T-helper 2 cell (primary cell): ENCODE measurements around the gene SLC12A7.
"Not testable (repeated sequence)": the region's sequence is repeated elsewhere in the genome, so short reads cannot be mapped to it uniquely, and the experiment has no call there.

Source experiments
- DNase-seq, 5 experiments: peaks; one replicate each; pipeline versions ENCODE4 v3.0.0 to v3.0.0-alpha.2; 2012 to 2022

SLC12A7 gene

DNA sequence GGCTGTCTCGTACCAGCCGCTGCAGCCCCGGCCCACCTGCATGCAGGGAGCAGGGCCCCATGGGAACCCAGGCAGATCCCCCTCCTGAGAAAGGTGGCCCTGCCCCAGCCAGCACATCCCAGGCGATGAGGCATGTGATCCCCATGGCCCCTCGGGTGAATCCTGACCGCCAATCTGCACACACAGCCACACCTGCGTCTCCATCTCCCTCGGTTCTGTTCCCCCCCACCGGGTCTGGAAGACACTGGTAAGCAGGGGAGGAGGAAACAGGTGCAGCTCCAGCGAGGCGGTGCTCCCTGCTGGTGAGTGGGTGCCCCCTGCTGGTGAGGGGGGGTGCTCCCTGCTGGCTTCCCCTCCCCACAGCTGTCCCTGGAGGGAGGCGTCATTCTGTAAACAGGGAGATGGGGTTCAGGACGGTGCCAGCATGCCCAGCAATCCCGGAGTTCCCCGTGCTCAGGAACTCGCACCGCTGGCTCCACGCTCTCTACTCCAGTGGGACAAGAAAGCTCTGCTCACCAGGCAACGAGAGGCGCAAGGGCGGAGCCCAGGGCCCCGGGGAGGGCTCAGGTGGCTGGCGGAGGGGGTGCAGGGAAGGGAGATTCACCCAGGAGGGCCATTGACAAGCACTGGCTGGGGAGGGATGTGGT, 28.4 kb upstream of the SLC12A7 start:
- peak; percentile 51 to 76 (median 56) for DNase-seq

DNA sequence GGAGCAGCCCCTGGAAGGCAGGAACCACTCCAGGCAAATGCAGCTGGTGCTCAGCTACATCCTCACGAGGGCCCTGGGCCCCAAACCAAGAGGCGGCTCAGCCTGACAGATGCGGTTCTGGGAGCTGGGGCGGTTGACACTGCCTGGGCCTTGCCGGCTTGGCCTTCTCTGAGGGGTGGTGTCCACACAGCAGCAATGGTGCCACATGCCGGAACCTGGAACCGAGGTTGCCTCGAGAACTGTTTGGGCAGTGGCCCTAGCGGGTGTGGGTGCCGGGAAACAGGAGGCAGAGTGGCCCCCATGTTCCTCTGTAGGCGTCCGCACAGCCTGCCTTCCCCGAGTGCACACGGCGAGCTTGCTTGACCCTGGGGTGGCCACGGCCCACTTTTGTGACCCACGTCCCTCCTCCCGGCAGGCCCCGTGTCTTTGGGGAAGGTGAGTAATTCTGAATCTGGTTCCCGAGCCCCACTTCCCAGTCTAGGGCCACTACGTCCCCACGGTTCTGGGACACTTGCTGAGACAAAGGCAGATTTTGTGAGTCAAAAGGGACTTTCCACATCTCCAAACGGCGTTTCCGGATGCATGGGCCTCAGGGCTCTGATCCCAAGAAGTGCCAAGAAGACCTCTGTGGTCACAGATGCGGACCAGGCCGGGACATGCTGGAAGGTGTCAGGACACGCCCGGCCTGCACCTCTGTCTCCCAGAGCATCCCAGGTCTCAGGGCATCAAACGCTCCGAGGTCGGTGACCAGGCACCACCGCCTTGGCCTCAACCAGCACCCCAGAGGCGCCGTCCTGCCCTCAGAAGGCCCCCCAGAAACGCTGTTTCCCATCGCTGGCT, 27.7 kb upstream of the SLC12A7 start:
- DNase-seq = no peak

DNA sequence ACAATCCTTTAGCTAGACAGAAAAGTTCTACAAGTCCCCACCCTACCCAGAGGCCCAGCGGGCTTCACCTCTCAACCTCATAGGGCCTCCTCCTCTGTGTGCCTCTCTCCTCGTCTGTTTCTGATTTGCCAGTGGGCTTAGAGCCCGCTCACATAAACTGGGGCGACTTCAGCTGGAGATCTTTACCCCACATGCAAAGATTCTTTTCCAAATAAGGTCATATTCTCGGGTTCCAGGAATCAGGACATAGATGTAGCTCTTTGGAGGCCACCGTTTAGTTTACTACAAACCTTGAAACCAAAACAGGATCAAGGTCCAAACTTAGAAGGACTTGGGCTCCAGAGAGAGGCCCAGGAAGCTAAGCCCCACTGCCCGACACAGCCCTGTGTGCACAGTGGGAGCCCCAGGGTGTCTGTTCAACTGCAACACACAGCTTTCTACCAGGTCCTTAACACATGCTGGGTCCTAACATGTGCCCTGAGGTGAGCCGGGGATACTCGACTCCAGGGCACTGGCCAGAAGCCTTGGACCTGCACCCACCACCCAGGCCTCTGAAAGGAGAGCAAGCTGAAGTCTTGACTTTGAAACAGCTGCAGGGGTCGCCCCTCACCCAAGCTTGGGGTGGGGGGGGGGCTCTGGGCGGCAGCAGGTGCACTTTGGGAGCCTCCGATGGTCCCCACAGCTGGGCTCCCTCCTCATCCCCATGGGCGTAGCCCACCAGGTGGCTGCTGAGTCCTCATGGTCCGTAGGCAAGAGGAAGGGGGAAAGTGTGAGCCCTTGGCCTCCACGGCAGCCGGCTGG, 26.8 kb upstream of the SLC12A7 start:
- DNase-seq = no peak

GRCh38 chr5:1137567-1138444, 25.9 kb upstream of the SLC12A7 start:
- DNase-seq = peak in 1 of 5 experiments; percentile 23

- DNase-seq = no peak
These were observed 25.0 kb upstream of the SLC12A7 start for GRCh38 chr5:1136814-1137213.

GRCh38 chr5:1135696-1136525, 24.0 kb upstream of the SLC12A7 start:
- DNase-seq = no peak

- no peak for DNase-seq
These were observed 22.6 kb upstream of the SLC12A7 start for GRCh38 chr5:1134478-1134877.

GRCh38 chr5:1133510-1134201, 21.8 kb upstream of the SLC12A7 start:
- DNase-seq = no peak

DNA sequence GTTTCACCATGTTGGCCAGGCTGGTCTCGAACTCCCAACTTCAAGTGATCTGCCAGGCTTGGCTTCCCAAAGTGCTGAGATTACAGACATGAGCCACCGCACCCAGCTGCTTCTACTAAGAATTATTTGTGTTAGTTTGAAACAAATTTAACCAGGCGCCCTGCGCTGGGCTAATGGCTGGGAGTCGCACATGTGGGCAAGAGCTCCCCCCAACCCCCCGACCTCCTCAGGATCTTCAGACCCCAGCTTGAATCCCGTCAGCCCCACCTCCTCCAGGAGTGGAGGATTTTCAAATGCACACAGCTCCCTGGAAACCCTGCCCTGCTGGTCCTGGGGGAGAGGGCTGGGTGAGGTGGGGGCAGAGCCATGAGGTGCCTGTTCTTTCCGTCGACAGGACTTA, 21.2 kb upstream of the SLC12A7 start:
- DNase-seq = no peak

GRCh38 chr5:1132570-1132969, 20.7 kb upstream of the SLC12A7 start:
- no peak for DNase-seq

DNA sequence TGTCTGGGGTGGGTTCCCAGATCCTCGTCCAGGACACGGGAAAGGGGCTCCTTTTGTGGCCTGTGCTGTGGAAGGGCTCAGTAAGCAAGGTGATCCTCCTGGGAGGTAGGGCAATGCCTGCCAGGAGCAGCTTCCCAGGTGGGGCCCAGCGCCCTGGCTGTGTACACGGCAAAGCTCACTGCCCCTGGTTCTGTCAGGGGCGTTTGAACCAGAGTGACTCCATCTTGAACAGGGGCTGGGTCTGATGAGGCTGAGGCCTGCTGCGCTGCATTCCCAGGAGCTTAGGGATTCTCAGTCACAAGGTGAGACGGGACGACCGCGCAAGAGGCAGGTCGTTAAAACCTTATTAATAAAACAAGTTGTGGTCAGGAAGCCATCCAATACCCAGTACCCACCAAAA, 19.9 kb upstream of the SLC12A7 start:
- no peak for DNase-seq

- DNase-seq = no peak
These were observed 19.3 kb upstream of the SLC12A7 start for GRCh38 chr5:1131191-1131621.

DNA sequence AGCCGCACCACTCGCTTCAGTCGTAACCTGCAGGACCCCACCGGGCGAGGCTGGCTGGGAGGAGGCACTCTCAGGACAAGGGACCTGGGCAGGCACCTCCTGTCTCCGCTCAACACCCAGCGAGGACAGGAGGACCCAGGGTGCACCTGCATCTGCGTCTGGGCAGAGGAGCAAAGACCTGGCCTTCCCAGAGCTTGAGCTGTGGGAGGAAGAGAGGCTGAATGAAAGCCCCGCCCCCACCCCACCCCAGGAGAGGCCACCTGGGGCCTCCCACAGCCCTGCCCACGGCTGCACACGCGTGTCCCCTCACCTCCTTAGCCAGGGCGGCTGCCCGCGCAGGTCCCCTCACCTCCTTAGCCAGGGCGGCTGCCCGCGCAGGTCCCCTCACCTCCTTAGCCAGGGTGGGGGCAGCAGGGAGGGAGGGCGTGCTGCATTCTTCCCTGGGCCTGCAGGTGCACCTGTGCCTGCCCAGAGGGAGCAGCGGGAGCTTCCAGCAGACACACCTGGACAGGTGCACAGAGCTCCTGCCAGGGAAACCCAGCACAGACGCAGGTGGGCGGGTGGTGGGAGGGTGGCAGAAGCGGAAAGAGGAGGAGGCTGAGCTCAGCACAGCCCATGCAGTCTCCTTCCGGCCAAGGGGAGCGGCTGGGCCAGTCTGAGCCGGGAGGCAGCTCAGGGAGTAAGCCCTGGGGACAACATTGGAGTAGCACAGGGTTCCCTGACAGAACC, 18.5 kb upstream of the SLC12A7 start:
- DNase-seq = no peak

DNA sequence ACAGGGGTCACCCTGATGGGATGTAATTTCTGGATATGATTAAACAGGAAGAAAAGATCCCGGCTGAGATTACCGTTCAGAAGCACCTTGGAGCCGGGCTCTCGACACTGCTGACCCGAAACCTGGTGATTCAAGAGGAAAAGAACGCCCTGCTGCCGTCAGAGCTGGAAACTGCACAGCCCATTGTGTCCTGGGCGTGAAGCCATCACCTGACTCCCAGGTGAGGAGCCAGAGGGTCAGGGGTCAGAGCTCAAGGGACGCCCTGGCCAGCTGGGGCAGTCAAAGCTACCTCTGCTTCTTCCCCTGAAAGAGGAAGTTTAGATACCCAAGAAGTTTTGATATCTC, 17.8 kb upstream of the SLC12A7 start:
- no peak for DNase-seq

DNA sequence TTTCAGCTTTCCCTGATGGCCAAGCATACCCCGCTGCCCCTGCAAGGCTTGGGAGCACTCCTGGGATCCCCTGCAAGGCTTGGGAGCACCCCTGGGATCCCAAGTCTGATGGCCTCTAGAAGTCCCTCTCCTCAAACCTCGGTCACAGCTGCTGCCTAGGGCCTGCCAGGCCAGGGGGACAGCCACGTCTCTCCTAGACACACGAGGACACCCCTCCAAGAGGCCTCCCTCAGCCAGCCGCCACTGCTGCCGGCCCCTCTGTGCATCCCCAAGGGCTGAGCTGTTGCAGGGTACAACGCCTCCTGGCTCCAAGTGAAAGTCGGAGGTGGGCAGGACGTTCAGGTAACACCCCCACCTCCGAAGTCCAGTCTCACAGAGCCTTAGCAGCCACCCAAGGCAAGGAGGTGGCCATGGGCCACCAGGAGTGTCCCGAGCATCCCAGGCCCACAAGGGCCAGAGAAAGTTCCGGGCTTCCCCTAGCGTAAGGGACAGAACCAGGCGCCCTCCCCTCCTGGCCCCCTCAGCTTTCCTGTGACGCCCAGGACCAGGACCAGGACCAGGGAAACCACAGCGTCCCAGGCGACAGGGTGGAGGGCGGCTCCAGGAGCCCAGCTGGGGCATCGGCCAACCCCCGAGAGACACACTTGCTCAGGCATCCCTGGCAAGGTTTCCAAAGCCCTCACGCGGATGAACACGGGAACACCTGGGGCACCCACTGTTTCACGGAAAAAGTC, 17.3 kb upstream of the SLC12A7 start:
- DNase-seq = no peak

DNA sequence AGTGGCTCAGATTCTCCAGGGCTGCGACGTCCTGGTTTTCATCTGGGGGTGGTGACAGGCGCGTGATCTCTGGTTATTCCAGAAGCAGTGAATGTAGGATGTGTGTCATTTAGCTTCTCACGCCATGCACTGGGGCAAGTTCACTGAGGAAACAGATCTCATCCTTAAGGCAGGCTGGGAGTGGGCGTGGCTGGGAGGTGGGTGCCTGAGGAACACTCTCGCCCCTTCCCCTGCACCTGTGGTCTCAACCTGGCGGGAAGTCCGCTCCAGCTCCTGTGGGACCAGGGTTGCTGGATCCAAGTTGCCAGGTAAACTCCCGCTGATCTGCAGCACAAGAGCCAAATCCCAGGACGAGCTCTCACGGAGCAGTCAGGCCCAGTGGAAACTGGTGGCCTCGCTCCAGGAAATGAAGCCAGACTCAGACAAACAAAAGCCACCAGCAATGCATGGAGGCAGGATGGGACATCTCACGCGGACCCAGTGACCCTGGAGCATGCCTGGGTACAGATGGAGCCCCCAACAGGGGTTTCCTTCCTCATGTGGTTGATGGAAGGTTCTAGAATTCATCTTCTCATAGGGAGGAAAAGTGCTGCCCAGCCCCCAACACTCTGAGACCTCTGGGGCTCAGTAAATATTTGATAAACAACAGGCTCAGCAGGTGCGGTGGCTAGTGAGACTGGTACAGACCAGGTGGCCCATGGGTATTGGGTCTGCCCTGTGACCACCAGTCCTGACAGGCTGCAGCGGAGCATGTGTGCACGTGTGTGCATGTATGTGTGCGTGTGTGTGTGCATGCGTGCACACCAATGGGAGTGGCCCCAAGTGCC, 16.3 kb upstream of the SLC12A7 start:
- DNase-seq = no peak

GRCh38 chr5:1125695-1126094, 13.8 kb upstream of the SLC12A7 start:
- DNase-seq = not testable (repeated sequence)

DNA sequence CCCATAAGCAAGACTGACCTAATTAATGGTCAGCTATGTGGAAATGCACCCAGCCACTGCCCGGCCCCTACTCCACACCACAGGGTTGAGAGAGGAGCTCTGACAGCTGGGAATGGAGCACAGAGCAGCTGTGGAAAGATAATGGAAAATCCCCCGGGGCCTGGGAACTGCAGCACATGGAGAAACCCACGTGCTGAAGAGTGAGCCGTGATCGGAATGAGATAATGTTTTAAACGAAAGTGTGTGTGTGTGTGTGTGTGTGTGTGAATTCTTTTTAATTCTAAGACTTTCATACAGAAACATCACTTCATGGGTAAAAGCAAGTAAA, 13.1 kb upstream of the SLC12A7 start:
- no peak for DNase-seq
